GM21515 (cell line): ENCODE data around the gene DDX60.
A peak's percentile ranks its signal among the peaks of the same experiment; 100 is the strongest.

Experiments used
- ATAC-seq: cut with Tn5 transposase; IDR thresholded peaks from one replicate; pipeline ENCODE4 v1.9.1; 2021; ENCODE audit not compliant: unreplicated experiment

DDX60 gene

DNA sequence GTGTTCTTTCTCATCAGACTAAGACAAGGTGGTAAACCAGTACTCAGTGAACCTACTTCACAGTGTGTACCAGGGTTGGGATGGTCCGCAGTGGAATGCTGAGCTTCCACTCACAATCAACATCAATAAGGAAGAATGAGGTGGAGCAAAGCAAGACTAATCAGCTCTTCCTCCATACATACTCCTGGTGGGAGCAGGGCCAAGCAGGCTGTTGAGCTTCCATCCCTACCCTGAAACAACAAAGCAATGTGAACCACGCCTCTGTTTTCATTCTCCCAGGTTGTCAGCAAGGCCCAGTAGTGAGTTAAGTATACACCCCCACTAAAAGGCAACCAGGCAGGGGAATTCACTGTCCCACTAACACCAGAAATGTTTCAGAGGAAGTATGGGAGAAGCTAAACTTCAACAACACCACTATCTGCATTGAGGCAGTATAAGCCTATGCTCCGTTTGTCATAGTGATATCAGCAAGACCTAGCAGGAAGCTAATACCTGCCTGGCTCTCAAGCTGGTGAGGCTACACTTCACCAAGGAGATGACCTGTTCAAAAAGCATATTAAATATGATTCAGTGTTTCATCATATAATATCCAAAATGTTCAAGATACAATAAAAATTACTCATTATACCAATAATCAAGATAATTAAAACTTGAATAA lies 109.5 kb downstream of the DDX60 start:
- no peak for ATAC-seq

DNA sequence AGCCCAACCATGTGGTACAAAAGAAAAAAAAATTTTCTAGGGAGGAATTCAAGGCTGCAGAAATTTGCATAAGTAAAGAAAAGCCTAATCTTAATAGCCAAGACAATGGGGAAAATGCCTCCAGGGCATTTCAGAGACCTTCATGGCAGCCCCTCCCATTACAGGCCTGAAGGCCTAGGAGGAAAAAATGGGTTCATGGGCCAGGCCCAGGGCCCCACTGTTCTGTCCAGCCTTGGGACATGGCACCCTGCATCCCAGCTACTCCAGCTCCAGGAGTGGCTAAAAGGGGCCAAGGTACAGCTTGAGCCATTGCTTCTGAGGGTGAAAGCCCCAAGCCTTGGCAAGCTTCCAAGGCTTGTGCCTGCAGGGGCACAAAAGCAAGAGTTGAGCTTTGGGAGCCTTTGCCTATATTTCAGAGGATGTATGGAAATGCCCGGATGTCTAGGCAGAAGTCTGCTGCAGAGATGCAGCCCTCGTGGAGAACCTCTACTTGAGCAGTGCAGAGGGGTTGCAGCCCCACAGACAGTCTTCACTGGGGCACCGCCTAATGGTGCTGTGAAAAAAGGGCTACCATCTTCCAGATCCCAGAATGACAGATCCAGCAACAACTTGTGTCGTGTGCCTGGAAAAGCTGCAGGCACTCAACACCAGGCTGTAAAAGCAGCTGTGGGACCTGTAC lies 115.2 kb downstream of the DDX60 start:
- no peak for ATAC-seq

DNA sequence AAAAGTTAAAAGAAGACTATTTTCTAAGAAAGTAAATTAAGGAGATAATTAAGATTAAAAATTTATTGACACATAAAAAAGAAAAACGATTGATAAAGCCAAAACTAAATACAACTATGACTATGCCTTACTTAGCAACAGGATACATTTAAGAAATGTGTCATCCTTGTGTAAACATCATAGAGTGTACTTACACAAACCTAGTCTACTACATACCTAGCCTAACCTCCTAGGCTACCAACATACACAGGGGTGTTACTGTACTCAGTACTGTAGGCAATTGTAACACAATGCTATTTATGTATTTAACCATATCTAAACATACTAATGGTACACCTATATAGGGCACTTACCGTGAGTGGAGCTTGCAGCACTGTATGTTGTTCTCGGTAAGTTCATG lies 117.9 kb downstream of the DDX60 start:
- ATAC-seq = no peak

DNA sequence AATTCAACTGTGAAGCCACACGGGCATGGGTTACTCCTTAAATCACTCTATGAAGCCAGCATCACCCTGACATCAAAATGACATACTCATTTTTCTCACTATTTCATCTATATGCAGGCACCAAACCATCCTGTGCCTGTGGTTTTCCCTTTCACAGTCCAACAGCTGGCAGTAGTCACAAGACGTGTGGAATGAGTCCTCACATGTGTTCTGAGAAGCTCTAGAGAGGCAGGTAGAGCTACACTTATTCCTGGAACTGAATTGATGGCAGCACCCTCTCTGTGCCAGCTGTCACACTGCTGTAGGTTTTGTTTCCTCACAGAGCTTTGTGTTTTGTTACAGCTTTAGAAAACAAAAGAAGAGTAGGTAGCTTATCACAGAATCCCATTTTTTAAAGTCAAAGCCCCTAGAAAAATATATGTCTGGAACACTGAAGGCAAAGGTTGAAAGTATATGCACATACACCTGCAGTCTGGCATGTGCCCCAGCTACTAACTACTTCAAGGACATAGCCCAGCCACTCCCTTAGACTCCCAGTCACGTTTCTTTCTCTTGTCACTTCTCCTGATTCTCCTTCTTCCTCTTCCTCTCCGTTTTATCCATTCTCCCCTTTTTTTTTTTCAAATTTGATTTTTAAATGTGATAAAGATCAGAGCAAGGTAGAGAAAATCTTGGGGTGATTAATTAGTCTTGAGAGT lies 119.1 kb downstream of the DDX60 start:
- no peak for ATAC-seq

DNA sequence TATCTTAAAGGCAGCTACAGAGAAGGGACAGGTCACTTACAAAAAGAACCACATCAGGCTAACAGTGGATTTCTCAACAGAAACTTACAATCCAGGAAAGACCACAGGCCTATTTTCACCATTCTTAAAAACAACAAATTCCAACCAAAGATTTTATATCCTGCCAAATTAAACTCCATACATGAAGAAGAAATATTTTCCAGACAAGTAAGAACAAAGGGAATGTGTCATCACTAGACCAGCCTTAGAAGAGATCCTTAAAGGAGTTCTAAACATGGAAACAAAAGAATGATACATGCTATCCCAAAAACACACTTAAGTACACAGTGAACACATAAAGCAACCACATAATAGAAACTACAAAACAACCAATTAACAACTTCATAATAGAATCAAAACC lies 120.6 kb downstream of the DDX60 start:
- ATAC-seq = no peak

DNA sequence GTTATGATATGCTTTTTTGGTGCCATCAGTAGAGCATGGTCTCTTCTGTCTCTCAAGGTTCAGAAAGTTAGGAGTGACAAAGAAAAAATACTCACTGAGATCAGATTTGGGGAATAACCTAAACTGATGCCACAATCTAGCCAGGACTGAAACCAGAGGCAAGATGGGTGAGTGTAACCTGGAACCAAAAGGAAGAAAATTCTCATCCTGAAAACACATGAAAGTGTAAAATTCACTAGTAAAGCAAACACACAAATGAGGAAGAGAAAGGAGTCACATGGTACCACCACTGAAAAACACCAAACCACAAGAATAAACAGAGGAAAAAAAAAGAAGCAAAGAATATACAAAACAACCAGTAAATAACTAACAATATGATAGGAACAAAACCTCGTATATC lies 129.8 kb downstream of the DDX60 start:
- peak; percentile 82 for ATAC-seq

DNA sequence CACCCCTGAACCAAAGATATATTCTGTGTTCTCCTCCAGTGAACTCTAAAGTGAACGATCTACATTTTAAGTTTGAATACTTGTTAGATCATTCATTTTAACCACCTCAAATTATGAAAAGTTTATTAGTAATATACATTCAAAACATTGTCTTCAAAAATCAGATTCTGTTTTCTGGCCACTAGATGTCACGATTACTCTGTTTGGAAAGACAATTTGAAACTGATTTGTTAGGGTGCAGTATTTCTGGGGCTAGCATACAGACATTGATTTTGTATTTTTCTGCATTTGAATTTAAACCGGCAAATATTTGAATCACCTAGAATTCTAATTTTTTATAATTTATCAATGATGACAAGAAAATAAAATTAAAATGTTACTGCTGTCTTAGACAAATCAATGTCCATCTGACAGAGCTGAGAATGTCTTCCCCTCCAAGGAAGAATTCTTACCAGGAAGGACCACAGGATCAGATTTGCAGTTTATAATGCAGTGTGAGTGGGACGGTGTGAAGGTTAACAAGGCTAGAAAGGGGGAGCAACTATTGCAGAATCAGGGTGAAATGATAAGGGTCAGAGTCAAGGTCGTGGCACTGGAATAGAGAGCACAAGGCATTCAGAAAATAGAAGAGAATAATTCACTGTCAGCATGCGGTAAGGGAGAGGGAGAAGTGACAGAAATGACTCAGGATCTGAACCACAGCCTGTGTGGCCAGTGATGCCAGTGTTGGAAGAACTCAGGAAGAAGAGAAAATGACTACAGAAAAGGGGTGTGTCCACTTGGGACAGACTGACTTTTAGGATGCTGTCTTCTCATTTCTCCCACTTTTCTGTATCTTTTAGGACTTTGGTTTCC lies 134.6 kb downstream of the DDX60 start:
- ATAC-seq = no peak

DNA sequence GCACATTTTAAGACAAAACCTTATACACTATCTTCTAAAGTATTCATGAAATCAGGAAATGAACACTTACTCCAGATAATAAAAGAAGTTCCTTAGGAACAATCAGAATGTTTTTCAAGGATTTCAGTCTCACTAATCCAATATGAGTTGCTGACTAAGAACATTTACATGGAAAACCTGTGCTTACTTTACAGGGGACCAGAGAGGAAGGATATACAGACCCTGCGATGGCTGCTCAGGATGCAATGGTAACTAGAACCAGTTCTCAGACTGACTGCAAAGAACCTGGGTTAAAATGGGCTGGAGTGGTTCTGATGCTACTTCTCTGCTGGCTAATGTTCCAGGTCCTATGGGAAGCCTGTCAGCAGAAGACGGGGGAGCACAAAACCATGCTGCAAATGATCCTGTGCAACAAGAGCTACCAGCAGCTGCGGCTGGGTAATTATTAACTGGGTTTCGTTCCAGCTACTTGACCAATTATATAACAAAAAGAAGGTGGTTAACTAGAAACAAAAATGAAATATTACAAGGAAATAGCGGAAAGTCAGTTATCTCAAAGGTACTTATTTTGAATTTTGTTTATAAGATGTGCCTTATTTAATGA lies 140.9 kb downstream of the DDX60 start:
- ATAC-seq = no peak

DNA sequence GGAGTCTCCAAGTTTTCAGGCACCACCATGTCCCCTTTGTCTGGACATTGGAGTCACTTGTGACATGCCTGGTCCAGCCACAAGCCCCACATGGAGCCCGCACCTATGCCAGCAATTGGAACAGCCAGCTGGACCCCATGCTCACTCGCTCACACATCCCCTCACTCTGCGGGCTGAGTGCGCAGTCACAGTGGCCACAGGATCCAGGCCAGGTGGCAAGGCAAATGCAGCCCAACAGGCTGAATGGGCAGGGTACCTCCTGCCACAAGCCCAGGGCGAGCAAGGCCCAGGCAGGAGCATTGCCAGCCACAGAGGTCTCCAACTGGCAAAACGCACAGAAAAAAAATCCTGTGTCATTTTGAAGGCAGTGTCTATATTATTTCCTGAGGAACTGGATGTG lies 144.2 kb downstream of the DDX60 start:
- no peak for ATAC-seq

DNA sequence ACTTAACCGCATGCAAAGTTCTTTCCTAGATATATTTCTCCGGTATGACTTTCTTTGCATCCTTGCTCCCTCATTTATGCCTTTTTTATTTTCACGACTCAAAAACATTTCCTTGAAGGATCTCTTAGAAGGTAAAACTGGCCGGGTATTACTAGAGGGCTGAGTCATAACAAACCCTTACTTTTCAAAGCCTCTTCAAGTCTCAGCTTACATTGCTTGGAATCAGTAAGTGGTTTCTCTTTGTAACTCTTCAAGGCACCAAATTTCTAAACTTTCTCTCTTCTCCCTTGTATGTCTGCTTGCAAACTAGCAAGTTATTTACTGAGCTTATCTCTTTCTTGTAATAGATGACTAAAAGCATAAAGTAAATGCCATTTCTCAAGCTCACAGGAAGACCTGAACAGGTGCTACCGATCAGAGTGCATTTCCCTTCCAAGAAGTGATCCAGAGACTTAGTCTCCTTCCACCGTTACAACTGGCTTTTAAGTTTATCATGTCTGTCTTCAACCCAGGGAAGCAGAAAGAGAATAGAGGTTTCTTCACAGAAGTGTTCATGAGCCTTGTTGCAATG lies 150.8 kb downstream of the DDX60 start:
- ATAC-seq = peak; percentile 75
